Fibroblast of pulmonary artery (primary cell): ENCODE measurements around the gene RGL1.

Experiments
- DNase-seq: peaks from one replicate; pipeline ENCODE4 v3.0.0-alpha.2; 2010; ENCODE audit warnings: low read depth
- H3K4me3 ChIP-seq: replicated peaks from 2 replicates; pipeline ENCODE4 v1.5.1; 2011; ENCODE audit warnings: low read depth, mild to moderate bottlenecking, control low read depth, low read length, moderate library complexity
- CTCF ChIP-seq: IDR thresholded peaks from 2 replicates; pipeline ENCODE4 v1.5.1; 2011; ENCODE audit warnings: mild to moderate bottlenecking, control low read depth, low read length, inconsistent platforms; ENCODE audit errors: missing control alignments

The RGL1 gene

GRCh38 chr1:183877053-183877720 lies 72.3 kb downstream of the RGL1 start:
- H3K4me3 ChIP-seq: peak overlapping the region; percentile 5
- TF ChIP-seq CTCF: no peak
- DNase-seq: peak; percentile 89

GRCh38 chr1:183879494-183879893 lies 74.6 kb downstream of the RGL1 start:
- H3K4me3 ChIP-seq: no peak overlapping the region
- DNase-seq: peak; percentile 36
- no peak for TF ChIP-seq CTCF

- no peak for TF ChIP-seq CTCF
- no peak for DNase-seq
- no peak overlapping the region for H3K4me3 ChIP-seq
These were observed 75.0 kb downstream of the RGL1 start for GRCh38 chr1:183879966-183880365.

DNA sequence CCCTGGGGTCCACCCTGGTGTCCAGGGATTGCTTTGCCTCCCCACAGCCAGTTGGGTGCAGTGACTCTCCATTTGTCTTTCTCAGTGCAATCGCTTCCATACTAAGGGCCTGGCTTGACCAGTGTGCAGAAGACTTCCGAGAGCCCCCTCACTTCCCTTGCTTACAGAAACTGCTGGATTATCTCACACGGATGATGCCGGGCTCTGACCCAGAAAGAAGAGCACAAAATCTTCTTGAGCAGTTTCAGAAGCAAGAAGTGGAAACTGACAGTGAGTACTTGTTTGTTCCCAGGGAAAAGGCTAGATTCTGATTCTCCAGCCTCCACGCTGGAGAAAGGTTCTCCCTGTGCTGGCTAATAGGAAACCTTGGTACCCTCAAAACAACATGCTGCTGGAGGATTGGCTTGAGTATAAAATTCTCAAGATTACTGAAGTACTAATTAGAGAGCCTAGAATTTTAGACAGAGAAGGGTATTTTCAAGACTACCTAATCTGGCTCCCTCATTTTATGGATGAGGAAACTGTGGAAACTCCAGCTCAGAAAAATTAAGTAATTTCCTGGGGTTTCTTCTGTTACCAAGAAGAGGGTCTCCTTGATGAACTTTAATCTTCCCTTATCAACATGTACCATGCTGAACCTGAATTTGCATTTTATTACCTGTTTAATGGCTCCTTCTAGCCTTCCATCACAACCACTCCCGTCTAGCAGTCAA lies 75.8 kb downstream of the RGL1 start:
- TF ChIP-seq CTCF: no peak
- H3K4me3 ChIP-seq: no peak overlapping the region
- DNase-seq: no peak

- no peak overlapping the region for H3K4me3 ChIP-seq
- DNase-seq: peak; percentile 98
- TF ChIP-seq CTCF: no peak
These were observed 76.6 kb downstream of the RGL1 start for GRCh38 chr1:183881387-183882131.

GRCh38 chr1:183882335-183883167 lies 77.6 kb downstream of the RGL1 start:
- TF ChIP-seq CTCF: no peak
- no peak overlapping the region for H3K4me3 ChIP-seq
- peak; percentile 50 for DNase-seq
